Measurements from ENCODE around the gene ZNF48.
"Not testable (repeated sequence)": the region's sequence is repeated elsewhere in the genome, so short reads cannot be mapped to it uniquely, and the experiment has no call there.

ZNF48 gene

GRCh38 chr16:30383521-30383920, 11.7 kb upstream of the ZNF48 start:
- TF ChIP-seq MAX (IDR thresholded peaks at IDR 0.05; ENCODE audit: low read depth, low read length) (no peak), POLR2A (IDR thresholded peaks at IDR 0.05; ENCODE audit: extremely low read depth, insufficient read length) (no peak), MYC (IDR thresholded peaks at IDR 0.05; ENCODE audit: low read depth, low read length) (no peak), CTCF (IDR thresholded peaks at IDR 0.05; ENCODE audit: low read depth, low read length) (no peak)
- no peak overlapping the region for H3K4me3 ChIP-seq (ENCODE audit: low read depth, low read length)
- DNase-seq (ENCODE audit: low read depth): no peak

- DNase-seq (ENCODE audit: low read depth): no peak
- TF ChIP-seq MAX (IDR thresholded peaks at IDR 0.05; ENCODE audit: low read depth, low read length): no peak
- TF ChIP-seq MYC (IDR thresholded peaks at IDR 0.05; ENCODE audit: low read depth, low read length): no peak
- no peak for TF ChIP-seq POLR2A (IDR thresholded peaks at IDR 0.05; ENCODE audit: extremely low read depth, insufficient read length)
- no peak for TF ChIP-seq CTCF (IDR thresholded peaks at IDR 0.05; ENCODE audit: low read depth, low read length)
- peak overlapping the region; percentile 75 for H3K4me3 ChIP-seq (ENCODE audit: low read depth, low read length)
Measured at GRCh38 chr16:30394592-30395154, 547 bp upstream of the ZNF48 start.

GRCh38 chr16:30395992-30396585, 869 bp downstream of the ZNF48 start:
- peak overlapping the region; percentile 75 for H3K4me3 ChIP-seq (ENCODE audit: low read depth, low read length)
- TF ChIP-seq MYC (IDR thresholded peaks at IDR 0.05; ENCODE audit: low read depth, low read length): no peak
- no peak for TF ChIP-seq MAX (IDR thresholded peaks at IDR 0.05; ENCODE audit: low read depth, low read length)
- no peak for TF ChIP-seq CTCF (IDR thresholded peaks at IDR 0.05; ENCODE audit: low read depth, low read length)
- TF ChIP-seq POLR2A (IDR thresholded peaks at IDR 0.05; ENCODE audit: extremely low read depth, insufficient read length): no peak
- peak; percentile 72 for DNase-seq (ENCODE audit: low read depth)

- not testable (repeated sequence) for DNase-seq (ENCODE audit: low read depth)
- peak overlapping the region; percentile 75 for H3K4me3 ChIP-seq (ENCODE audit: low read depth, low read length)
Measured at GRCh38 chr16:30396627-30397026, 1.4 kb downstream of the ZNF48 start.

GRCh38 chr16:30397056-30397455, 1.8 kb downstream of the ZNF48 start:
- no peak for TF ChIP-seq MYC (IDR thresholded peaks at IDR 0.05; ENCODE audit: low read depth, low read length)
- no peak for TF ChIP-seq POLR2A (IDR thresholded peaks at IDR 0.05; ENCODE audit: extremely low read depth, insufficient read length)
- TF ChIP-seq MAX (IDR thresholded peaks at IDR 0.05; ENCODE audit: low read depth, low read length): no peak
- TF ChIP-seq CTCF (IDR thresholded peaks at IDR 0.05; ENCODE audit: low read depth, low read length): no peak
- no peak for DNase-seq (ENCODE audit: low read depth)
- H3K4me3 ChIP-seq (ENCODE audit: low read depth, low read length): no peak overlapping the region

GRCh38 chr16:30397776-30398660, 2.8 kb downstream of the ZNF48 start:
- TF ChIP-seq POLR2A (IDR thresholded peaks at IDR 0.05; ENCODE audit: extremely low read depth, insufficient read length): no peak
- no peak for DNase-seq (ENCODE audit: low read depth)
- no peak overlapping the region for H3K4me3 ChIP-seq (ENCODE audit: low read depth, low read length)

Data from NB4 (cell line).